ENCODE data around the gene WRAP73.

GRCh38 chr1:3691421-3692204 is 41.7 kb upstream of the WRAP73 start:
- no peak for TF ChIP-seq CTCF (conservative IDR thresholded peaks at IDR 0.05; ENCODE audit: low read depth, low read length)
- no peak for TF ChIP-seq EZH2 (IDR thresholded peaks at IDR 0.05; ENCODE audit: borderline replicate concordance, low read depth, low read length, poor library complexity, severe bottlenecking)
